IMR-90 (cell line): Measurements from ENCODE around the gene DUSP28. TPM values are rescaled to one million over a fixed set of nuclear protein-coding genes. Genes with fewer than 3 reads are reported as not detected.

Experiments
- ATAC-seq: fragments of 200-7000 bp; cut with Tn5 transposase; 2 replicates; pipeline ENCODE4 v1.9.1; 2020; ENCODE audit warnings: low read depth, mild to moderate bottlenecking, moderate library complexity
- BruUV-seq: library from RNA; stranded (reverse); fragments of 400-500 nt; replicated peaks from 2 replicates; lab custom pipeline; 2021; lab: Mats Ljungman, UMichigan
- CTCF ChIA-PET: fragments of 300-600 bp; formaldehyde crosslinking; extraction: SDS; loops from one replicate; lab custom pipeline; 2021; ENCODE audit warnings: antibody characterized with exemption; lab: Yijun Ruan, JAX
- POLR2A ChIA-PET: fragments of 300-600 bp; sonication (Branson Sonifier 250); formaldehyde crosslinking; loops from one replicate; lab custom pipeline; 2022; ENCODE audit warnings: antibody characterized with exemption; ENCODE audit not compliant: unreplicated experiment; lab: Charles Lee
- DNase-seq: peaks from one replicate; pipeline ENCODE4 v3.0.0; 2013
- H2AFZ ChIP-seq: replicated peaks from 2 replicates; pipeline ENCODE3; 2013; ENCODE audit warnings: low read length, mild to moderate bottlenecking; ENCODE audit not compliant: poor library complexity
- H2AK5ac ChIP-seq: 2 replicates; pipeline ENCODE4 v1.6.1; 2013; ENCODE audit warnings: low read depth, low read length, inconsistent platforms
- H2AK9ac ChIP-seq: replicated peaks from 2 replicates; pipeline ENCODE3; 2013; ENCODE audit warnings: mild to moderate bottlenecking, low read depth, low read length, moderate library complexity; ENCODE audit not compliant: poor library complexity
- H2BK120ac ChIP-seq: 2 replicates; pipeline ENCODE4 v1.6.1; 2013; ENCODE audit warnings: low read depth, low read length, inconsistent platforms
- H2BK15ac ChIP-seq: 3 replicates; pipeline ENCODE4 v1.6.1; 2013; ENCODE audit warnings: low read depth, low read length, inconsistent platforms
- H2BK20ac ChIP-seq: 2 replicates; pipeline ENCODE4 v1.6.1; 2013; ENCODE audit warnings: low read depth, mild to moderate bottlenecking, inconsistent platforms, low read length, moderate library complexity
- H2BK5ac ChIP-seq: 2 replicates; pipeline ENCODE4 v1.6.1; 2013; ENCODE audit warnings: mild to moderate bottlenecking, low read depth, low read length, inconsistent platforms; ENCODE audit not compliant: poor library complexity, severe bottlenecking
- H3K14ac ChIP-seq: replicated peaks from 2 replicates; pipeline ENCODE4 v1.6.1; 2013; ENCODE audit warnings: low read depth, low read length, inconsistent platforms
- H3K18ac ChIP-seq: 2 replicates; pipeline ENCODE4 v1.6.1; 2013; ENCODE audit warnings: low read depth, low read length, control low read depth
- H3K23ac ChIP-seq: 2 replicates; pipeline ENCODE4 v1.6.1; 2013; ENCODE audit warnings: low read depth, low read length, inconsistent platforms
- H3K27ac ChIP-seq: 2 replicates; pipeline ENCODE4 v1.5.1; 2013; ENCODE audit warnings: mild to moderate bottlenecking, control low read depth, low read length; ENCODE audit not compliant: insufficient read depth
- H3K27me3 ChIP-seq: 2 replicates; pipeline ENCODE4 v1.6.1; 2013; ENCODE audit warnings: low read length; ENCODE audit not compliant: control insufficient read depth, insufficient read depth
- H3K36me3 ChIP-seq: 2 replicates; pipeline ENCODE4 v1.6.1; 2013; ENCODE audit warnings: low read length, mixed read lengths; ENCODE audit not compliant: control insufficient read depth, insufficient read depth
- H3K4ac ChIP-seq: 2 replicates; pipeline ENCODE4 v1.6.1; 2013; ENCODE audit warnings: low read depth, low read length, inconsistent platforms
- H3K4me1 ChIP-seq: 2 replicates; pipeline ENCODE4 v1.6.1; 2013; ENCODE audit warnings: low read length, mixed read lengths; ENCODE audit not compliant: control insufficient read depth, insufficient read depth
- H3K4me2 ChIP-seq: 2 replicates; pipeline ENCODE4 v1.6.1; 2013; ENCODE audit warnings: low read depth, mild to moderate bottlenecking, control low read depth, low read length, moderate library complexity
- H3K4me3 ChIP-seq: 2 replicates; pipeline ENCODE4 v1.5.1; 2013; ENCODE audit warnings: low read depth, mild to moderate bottlenecking, control low read depth, low read length, moderate library complexity; ENCODE audit not compliant: insufficient read depth
- H3K56ac ChIP-seq: 2 replicates; pipeline ENCODE4 v1.6.1; 2013; ENCODE audit warnings: low read length, inconsistent platforms; ENCODE audit not compliant: insufficient read depth; ENCODE audit errors: extremely low read depth
- H3K79me1 ChIP-seq, 2 experiments: 2 replicates each; pipeline ENCODE4 v1.6.1; 2013; ENCODE audit warnings: low read length in 2 of 2, inconsistent platforms in 1 of 2, low read depth in 1 of 2
- H3K9ac ChIP-seq: 2 replicates; pipeline ENCODE4 v1.6.1; 2013; ENCODE audit warnings: low read depth, low read length, control low read depth
- H3K9me1 ChIP-seq: 2 replicates; pipeline ENCODE4 v1.6.1; 2013; ENCODE audit warnings: low read length, inconsistent platforms; ENCODE audit not compliant: insufficient read depth
- H3K9me3 ChIP-seq: 2 replicates; pipeline ENCODE4 v1.6.1; 2013; ENCODE audit warnings: low read length; ENCODE audit not compliant: control insufficient read depth, insufficient read depth
- H4K20me1 ChIP-seq: 2 replicates; pipeline ENCODE4 v1.6.1; 2013; ENCODE audit warnings: low read length, inconsistent platforms; ENCODE audit not compliant: insufficient read depth
- H4K5ac ChIP-seq: 2 replicates; pipeline ENCODE4 v1.6.1; 2013; ENCODE audit warnings: mild to moderate bottlenecking, low read depth, low read length, control low read depth
- H4K8ac ChIP-seq, 2 experiments: 2 replicates each; pipeline ENCODE4 v1.6.1; 2013; ENCODE audit warnings: low read depth in 2 of 2, low read length in 2 of 2, control low read depth in 1 of 2, inconsistent platforms in 1 of 2
- H4K91ac ChIP-seq: 2 replicates; pipeline ENCODE4 v1.6.1; 2013; ENCODE audit warnings: low read depth, low read length, inconsistent platforms; ENCODE audit not compliant: insufficient read depth
- BHLHE40 ChIP-seq: fragments of 150-350 bp; IDR thresholded peaks from 2 replicates; pipeline ENCODE4 v1.6.1; 2016; ENCODE audit warnings: mild to moderate bottlenecking, low read depth, low read length
- CEBPB ChIP-seq: IDR thresholded peaks from 2 replicates; pipeline ENCODE4 v1.6.1; 2012; ENCODE audit warnings: low read depth, low read length, improper control_type of control experiment
- CHD1 ChIP-seq: IDR thresholded peaks from 2 replicates; pipeline ENCODE4 v1.6.1; 2012; ENCODE audit warnings: low read depth, low read length, improper control_type of control experiment
- CTCF ChIP-seq: conservative IDR thresholded peaks from 2 replicates; pipeline ENCODE4 v1.5.1; 2012; ENCODE audit warnings: mild to moderate bottlenecking, low read depth, low read length, improper control_type of control experiment
- MAFK ChIP-seq: IDR thresholded peaks from 2 replicates; pipeline ENCODE4 v1.6.1; 2012; ENCODE audit warnings: low read depth, low read length, improper control_type of control experiment
- MAZ ChIP-seq: IDR thresholded peaks from 2 replicates; pipeline ENCODE4 v1.6.1; 2012; ENCODE audit warnings: low read depth, mild to moderate bottlenecking, low read length, improper control_type of control experiment, moderate library complexity, borderline replicate concordance
- MXI1 ChIP-seq: IDR thresholded peaks from 2 replicates; pipeline ENCODE4 v1.6.1; 2012; ENCODE audit warnings: low read depth, mild to moderate bottlenecking, low read length, moderate library complexity, borderline replicate concordance
- NFE2L2 ChIP-seq: fragments of 150-350 bp; IDR thresholded peaks from 2 replicates; pipeline ENCODE4 v1.6.1; 2016; ENCODE audit warnings: low read depth, mild to moderate bottlenecking, low read length
- POLR2A ChIP-seq: IDR thresholded peaks from 2 replicates; pipeline ENCODE4 v1.6.1; 2012; ENCODE audit warnings: mild to moderate bottlenecking, low read depth, low read length
- RAD21 ChIP-seq: IDR thresholded peaks from 2 replicates; pipeline ENCODE4 v1.6.1; 2012; ENCODE audit warnings: low read length, improper control_type of control experiment
- RCOR1 ChIP-seq: IDR thresholded peaks from 2 replicates; pipeline ENCODE4 v1.6.1; 2012; ENCODE audit warnings: mild to moderate bottlenecking, low read length, improper control_type of control experiment; ENCODE audit not compliant: insufficient replicate concordance
- WGBS, 2 experiments: methylation state at CpG; one replicate each; pipeline versions ENCODE4 v1.1.5 to v1.1.7; 2013; ENCODE audit warnings: missing lambda C conversion rate in 2 of 2; ENCODE audit not compliant: insufficient read length in 1 of 2; ENCODE audit errors: extremely low coverage in 2 of 2; 5-methylcytosine and 5-hydroxymethylcytosine counted together
- dilution Hi-C: fragments of 300-500 bp; cut with HindIII; formaldehyde crosslinking; loops from one replicate; pipeline ENCODE4 v1.14.3; 2018; ENCODE audit warnings: low sequenced_read_pairs; ENCODE audit not compliant: unreplicated experiment
- in situ Hi-C: fragments of 300-500 bp; cut with MboI; formaldehyde crosslinking; loops from 3 replicates; pipeline ENCODE4 v1.14.3; 2019; ENCODE audit warnings: low sequenced_read_pairs, inconsistent platforms, mixed read lengths
- intact Hi-C: fragments of 100-400 bp; cut with micrococcal nuclease; formaldehyde crosslinking; loops from 2 replicates; pipeline ENCODE4 v1.10.0; 2022
- polyA plus RNA-seq, 3 experiments: library from polyadenylated mRNA; depleted of rRNA; stranded (reverse); fragments of >200 nt; gene quantifications; 2 replicates each; pipeline ENCODE4 v1.2.3, GENCODE V29; 2012; ENCODE audit warnings: low replicate concordance in 1 of 3
- total RNA-seq: library from RNA; depleted of rRNA; stranded (reverse); fragments of >200 nt; gene quantifications from 2 replicates; pipeline ENCODE4 v1.2.3, GENCODE V29; 2012

The DUSP28 gene
- total and polyA plus RNA-seq, 2 of the 4 experiments (the other 2 are of a cell fraction), result 1.1 to 3.3 TPM

- Histone ChIP-seq H3K36me3 (peaks cover 21% of the 10 kb centered on the region), H4K8ac (no peak overlapping the region), H2AK9ac (no peak overlapping the region), H3K4ac (no peak overlapping the region), H4K5ac (no peak overlapping the region), H3K4me2 (no peak overlapping the region), H3K4me1 (no peaks in the 10 kb centered on the region), H2BK120ac (no peak overlapping the region), H3K9me3 (no peaks in the 10 kb centered on the region), H2BK15ac (no peak overlapping the region), H3K18ac (no peak overlapping the region), H2BK5ac (no peak overlapping the region), H2BK20ac (no peak overlapping the region), H4K20me1 (no peaks in the 10 kb centered on the region; the same call in 1 of the 2 replicates), H3K23ac (no peak overlapping the region), H2AFZ (no peak overlapping the region), H2AK5ac (no peak overlapping the region), H3K27ac (no peak overlapping the region), H3K27me3 (no peaks in the 10 kb centered on the region), H3K9me1 (no peaks in the 10 kb centered on the region), H3K9ac (no peak overlapping the region), H3K79me1 (peaks cover 0 to 7% of the 10 kb centered on the region in 2 experiments; a peak in 1 of 4 replicates), H4K91ac (no peak overlapping the region), H3K14ac (no peak overlapping the region), H3K4me3 (no peak overlapping the region), H3K56ac (no peak overlapping the region)
- 98% methylated on average over 9 of the region's 17 CpGs; no CpG with 5 or more reads in 1 of the 2 experiments for WGBS, 2 experiments
- ChIA-PET POLR2A (no interaction called here), CTCF (no interaction called here)
- in situ Hi-C loops, result no loop called here
- dilution Hi-C loops, result no loop called here
- ATAC-seq (no peak), DNase-seq (no peak)
- no TSS peak for BruUV-seq
- TF ChIP-seq NFE2L2 (no peak), RCOR1 (no peak), RAD21 (no peak), CEBPB (no peak), BHLHE40 (no peak), POLR2A (no peak), MAFK (no peak), MXI1 (no peak), CTCF (no peak), CHD1 (no peak), MAZ (no peak)
- intact Hi-C loops, result no loop called here
Observed at GRCh38 chr2:240598311-240598911, 38.3 kb downstream of the DUSP28 start.
